H1 (cell line): ENCODE data around the gene CUL1.
A peak's percentile ranks its signal among the peaks of the same experiment; 100 is the strongest.

Experiments
- EZH2 ChIP-seq: fragments of 200-600 bp; sonication (generic); IDR thresholded peaks from 2 replicates; pipeline ENCODE4 v1.7.1; 2012; ENCODE audit warnings: low read depth, mild to moderate bottlenecking, moderate library complexity, low read length, inconsistent platforms; ENCODE audit not compliant: severe bottlenecking
- JUND ChIP-seq: IDR thresholded peaks from 2 replicates; pipeline ENCODE4 v1.6.1; 2011; ENCODE audit warnings: mild to moderate bottlenecking, improper control_type of control experiment, low read length
- KDM1A ChIP-seq: fragments of 200-600, 300-600 bp; sonication (generic); IDR thresholded peaks from 2 replicates; pipeline ENCODE4 v1.7.1; 2016; ENCODE audit warnings: mild to moderate bottlenecking, low read length, borderline replicate concordance
- POLR2A ChIP-seq, 2 experiments: IDR thresholded peaks; 1 replicate in 1 of 2; 2 replicates in 1 of 2; pipeline ENCODE4 v1.6.1; 2011; ENCODE audit warnings: low read depth in 2 of 2, low read length in 2 of 2, mild to moderate bottlenecking in 2 of 2; ENCODE audit errors: control extremely low read depth in 1 of 2
- RAD21 ChIP-seq, 2 experiments: IDR thresholded peaks in 1 of 2; conservative IDR thresholded peaks in 1 of 2; 2 replicates each; pipeline ENCODE4 v1.6.1; 2011; ENCODE audit warnings: low read depth in 2 of 2, low read length in 2 of 2, improper control_type of control experiment in 1 of 2, inconsistent platforms in 1 of 2, mild to moderate bottlenecking in 1 of 2, moderate library complexity in 1 of 2
- SP2 ChIP-seq: IDR thresholded peaks from 2 replicates; pipeline ENCODE4 v1.6.1; 2012; ENCODE audit warnings: mild to moderate bottlenecking, low read length, inconsistent platforms
- TEAD4 ChIP-seq: IDR thresholded peaks from 2 replicates; pipeline ENCODE4 v1.6.1; 2012; ENCODE audit warnings: low read depth, low read length, inconsistent platforms, mixed read lengths
- TF ChIP-seq, protein P1 (sequence below): IDR thresholded peaks from 2 replicates; pipeline ENCODE4 v1.6.1; 2011; ENCODE audit warnings: low read length, improper control_type of control experiment
- TF ChIP-seq, protein P2 (sequence below), 3 experiments: IDR thresholded peaks; 1 replicate in 2 of 3; 2 replicates in 1 of 3; pipeline versions ENCODE4 v1.5.1 to v1.6.1; 2011; ENCODE audit warnings: low read length in 3 of 3, mild to moderate bottlenecking in 3 of 3, inconsistent platforms in 2 of 3, low read depth in 1 of 3, moderate library complexity in 1 of 3; ENCODE audit not compliant: insufficient read depth in 1 of 3; ENCODE audit errors: control extremely low read depth in 1 of 3

GRCh38 chr7:148806187-148806586 lies 107.5 kb downstream of the CUL1 start:
- TF ChIP-seq POLR2A (IDR thresholded peaks at IDR 0.05; ENCODE audit: control extremely low read depth in 1 of 2, low read depth in 2 of 2, low read length in 2 of 2) (peak in 1 of 2 experiments; percentile 28; a peak in 1 of 3 replicates), EZH2 (no peak), KDM1A (no peak), JUND (no peak), RAD21 (IDR thresholded peaks at IDR 0.05 in 1 of 2, conservative IDR thresholded peaks at IDR 0.05 in 1 of 2; ENCODE audit: low read depth in 2 of 2, low read length in 2 of 2) (no peak), SP2 (no peak), TEAD4 (no peak)
- TF ChIP-seq, protein P1, sequence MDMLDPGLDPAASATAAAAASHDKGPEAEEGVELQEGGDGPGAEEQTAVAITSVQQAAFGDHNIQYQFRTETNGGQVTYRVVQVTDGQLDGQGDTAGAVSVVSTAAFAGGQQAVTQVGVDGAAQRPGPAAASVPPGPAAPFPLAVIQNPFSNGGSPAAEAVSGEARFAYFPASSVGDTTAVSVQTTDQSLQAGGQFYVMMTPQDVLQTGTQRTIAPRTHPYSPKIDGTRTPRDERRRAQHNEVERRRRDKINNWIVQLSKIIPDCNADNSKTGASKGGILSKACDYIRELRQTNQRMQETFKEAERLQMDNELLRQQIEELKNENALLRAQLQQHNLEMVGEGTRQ, result no peak
- TF ChIP-seq, protein P2, sequence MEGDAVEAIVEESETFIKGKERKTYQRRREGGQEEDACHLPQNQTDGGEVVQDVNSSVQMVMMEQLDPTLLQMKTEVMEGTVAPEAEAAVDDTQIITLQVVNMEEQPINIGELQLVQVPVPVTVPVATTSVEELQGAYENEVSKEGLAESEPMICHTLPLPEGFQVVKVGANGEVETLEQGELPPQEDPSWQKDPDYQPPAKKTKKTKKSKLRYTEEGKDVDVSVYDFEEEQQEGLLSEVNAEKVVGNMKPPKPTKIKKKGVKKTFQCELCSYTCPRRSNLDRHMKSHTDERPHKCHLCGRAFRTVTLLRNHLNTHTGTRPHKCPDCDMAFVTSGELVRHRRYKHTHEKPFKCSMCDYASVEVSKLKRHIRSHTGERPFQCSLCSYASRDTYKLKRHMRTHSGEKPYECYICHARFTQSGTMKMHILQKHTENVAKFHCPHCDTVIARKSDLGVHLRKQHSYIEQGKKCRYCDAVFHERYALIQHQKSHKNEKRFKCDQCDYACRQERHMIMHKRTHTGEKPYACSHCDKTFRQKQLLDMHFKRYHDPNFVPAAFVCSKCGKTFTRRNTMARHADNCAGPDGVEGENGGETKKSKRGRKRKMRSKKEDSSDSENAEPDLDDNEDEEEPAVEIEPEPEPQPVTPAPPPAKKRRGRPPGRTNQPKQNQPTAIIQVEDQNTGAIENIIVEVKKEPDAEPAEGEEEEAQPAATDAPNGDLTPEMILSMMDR (IDR thresholded peaks at IDR 0.05; ENCODE audit: control extremely low read depth in 1 of 3, insufficient read depth in 1 of 3, low read depth in 1 of 3, low read length in 3 of 3), result no peak
